Measurements from ENCODE around the gene PTPRK.

GRCh38 chr6:128070406-128070805 lies 450.0 kb downstream of the PTPRK start:
- TF ChIP-seq CTCF (IDR thresholded peaks at IDR 0.05) (no peak), ZFX (IDR thresholded peaks at IDR 0.05; ENCODE audit: borderline replicate concordance) (no peak)

Measured in 22Rv1 (cell line).